Measurements from ENCODE around the gene EDRF1.
"Not testable (repeated sequence)": the region's sequence is repeated elsewhere in the genome, so short reads cannot be mapped to it uniquely, and the experiment has no call there.

The EDRF1 gene

GRCh38 chr10:125709553-125710474 lies 9.7 kb upstream of the EDRF1 start:
- DNase-seq, result no peak

- DNase-seq, result no peak
Observed at GRCh38 chr10:125711110-125711750, 8.3 kb upstream of the EDRF1 start.

- not testable (repeated sequence) for DNase-seq
Observed at GRCh38 chr10:125714728-125715127, 4.8 kb upstream of the EDRF1 start.

- no peak for DNase-seq
Observed at GRCh38 chr10:125720002-125720382, 483 bp downstream of the EDRF1 start.

GRCh38 chr10:125721035-125721434 lies 1.5 kb downstream of the EDRF1 start:
- no peak for DNase-seq

- DNase-seq, result no peak
Observed at GRCh38 chr10:125722811-125723210, 3.3 kb downstream of the EDRF1 start.

- DNase-seq, result no peak
Observed at GRCh38 chr10:125726914-125727313, 7.4 kb downstream of the EDRF1 start.

GRCh38 chr10:125727436-125727835 lies 7.9 kb downstream of the EDRF1 start:
- no peak for DNase-seq

GRCh38 chr10:125734148-125734547 lies 14.6 kb downstream of the EDRF1 start:
- DNase-seq, result no peak

- no peak for DNase-seq
Observed at GRCh38 chr10:125734823-125735222, 15.3 kb downstream of the EDRF1 start.

GRCh38 chr10:125738206-125738605 lies 18.7 kb downstream of the EDRF1 start:
- DNase-seq, result no peak

- no peak for DNase-seq
Observed at GRCh38 chr10:125739994-125740679, 20.6 kb downstream of the EDRF1 start.

GRCh38 chr10:125742465-125742864 lies 23.0 kb downstream of the EDRF1 start:
- DNase-seq, result no peak

GRCh38 chr10:125744909-125745308 lies 25.4 kb downstream of the EDRF1 start:
- no peak for DNase-seq

- no peak for DNase-seq
Observed at GRCh38 chr10:125747417-125747816, 27.9 kb downstream of the EDRF1 start.

GRCh38 chr10:125756196-125756595 lies 36.7 kb downstream of the EDRF1 start:
- DNase-seq, result no peak

GRCh38 chr10:125756853-125757487 lies 37.5 kb downstream of the EDRF1 start:
- no peak for DNase-seq

- DNase-seq, result no peak
Observed at GRCh38 chr10:125757742-125758141, 38.2 kb downstream of the EDRF1 start.

GRCh38 chr10:125761961-125762360 lies 42.5 kb downstream of the EDRF1 start:
- DNase-seq, result no peak

- no peak for DNase-seq
Observed at GRCh38 chr10:125762692-125763648, 43.5 kb downstream of the EDRF1 start.

- DNase-seq, result no peak
Observed at GRCh38 chr10:125765835-125766234, 46.3 kb downstream of the EDRF1 start.

- no peak for DNase-seq
Observed at GRCh38 chr10:125766511-125766910, 47.0 kb downstream of the EDRF1 start.

All from NCI-H524 (cell line).